T-helper 2 cell treated with Interferon-gamma antibody and Interleukin-4, amounts not matched to agents 5 μg/mL and 100 μg/mL, for 36 hours (primary cell): Measurements from ENCODE around the gene SLC5A3.

Experiments used
- DNase-seq: peaks from one replicate; pipeline ENCODE4 v3.0.0; 2021; ENCODE audit warnings: low spot score
- H3K27ac Mint-ChIP-seq: one replicate; pipeline ENCODE4 v1.8.0; 2021; ENCODE audit warnings: mild to moderate bottlenecking, mixed read lengths
- H3K27me3 Mint-ChIP-seq: one replicate; pipeline ENCODE4 v1.8.0; 2021; ENCODE audit warnings: low read depth, mixed read lengths
- H3K36me3 Mint-ChIP-seq: one replicate; pipeline ENCODE4 v1.8.0; 2021; ENCODE audit warnings: low read depth, mixed read lengths
- H3K4me1 Mint-ChIP-seq: one replicate; pipeline ENCODE4 v1.8.0; 2021; ENCODE audit warnings: low read depth, mixed read lengths
- H3K4me3 Mint-ChIP-seq: one replicate; pipeline ENCODE4 v1.8.0; 2022; ENCODE audit warnings: mild to moderate bottlenecking, moderate library complexity, mixed read lengths
- H3K9me3 Mint-ChIP-seq: one replicate; pipeline ENCODE4 v1.8.0; 2021; ENCODE audit warnings: mixed read lengths

The SLC5A3 gene

DNA sequence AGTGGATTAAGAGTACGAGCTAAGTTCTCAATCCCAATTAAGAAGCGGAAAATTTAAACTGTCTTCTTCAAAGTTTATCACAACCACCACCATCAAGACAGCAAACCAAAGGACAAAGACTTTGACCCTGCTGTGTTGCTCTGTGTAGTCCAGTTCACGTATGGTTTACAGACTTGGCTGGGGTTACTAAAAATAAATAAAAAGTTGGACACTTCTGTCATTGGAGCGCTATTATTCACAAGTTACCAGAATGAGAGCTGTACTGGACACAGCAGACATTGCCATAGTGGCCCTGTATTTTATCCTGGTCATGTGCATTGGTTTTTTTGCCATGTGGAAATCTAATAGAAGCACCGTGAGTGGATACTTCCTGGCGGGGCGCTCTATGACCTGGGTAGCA lies 21.6 kb downstream of the SLC5A3 start:
- Mint-ChIP-seq H3K9me3 (no peaks in the 10 kb centered on the region), H3K4me1 (peaks cover 37% of the 10 kb centered on the region), H3K36me3 (peaks cover 65% of the 10 kb centered on the region), H3K4me3 (no peak overlapping the region), H3K27ac (no peak overlapping the region), H3K27me3 (no peaks in the 10 kb centered on the region)
- DNase-seq = no peak

DNA sequence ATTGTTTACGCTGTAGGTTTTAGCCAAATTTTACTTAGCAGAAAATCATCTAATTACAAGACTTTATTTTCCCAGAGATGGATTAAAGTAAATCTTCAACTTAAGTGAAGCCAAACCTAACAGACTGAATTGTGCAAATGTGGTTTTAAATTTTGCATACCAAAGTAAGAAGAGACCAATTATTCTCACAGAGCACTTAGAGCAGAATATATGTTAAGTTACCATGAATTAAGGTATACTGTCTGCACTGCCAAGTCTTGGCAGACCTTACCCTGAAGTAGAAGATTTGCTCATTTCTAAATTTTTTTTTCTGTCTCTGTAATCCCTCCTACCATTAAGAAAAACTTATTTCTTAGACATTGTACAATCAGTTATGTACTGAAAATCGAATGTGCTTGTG lies 24.1 kb downstream of the SLC5A3 start:
- Mint-ChIP-seq H3K4me3 (no peak overlapping the region), H3K36me3 (peaks cover 78% of the 10 kb centered on the region), H3K27ac (no peak overlapping the region), H3K27me3 (no peaks in the 10 kb centered on the region), H3K4me1 (peaks cover 31% of the 10 kb centered on the region), H3K9me3 (no peaks in the 10 kb centered on the region)
- DNase-seq = no peak

- no peaks in the 10 kb centered on the region for H3K27me3 Mint-ChIP-seq
- no peak overlapping the region for H3K27ac Mint-ChIP-seq
- no peaks in the 10 kb centered on the region for H3K9me3 Mint-ChIP-seq
- H3K4me1 Mint-ChIP-seq = peaks cover 36% of the 10 kb centered on the region
- H3K36me3 Mint-ChIP-seq = peaks cover 80% of the 10 kb centered on the region
- DNase-seq = no peak
- H3K4me3 Mint-ChIP-seq = no peak overlapping the region
Observed at GRCh38 chr21:34100337-34100736, 27.0 kb downstream of the SLC5A3 start.

- Mint-ChIP-seq H3K27me3 (no peaks in the 10 kb centered on the region), H3K9me3 (no peaks in the 10 kb centered on the region), H3K4me1 (peaks cover 34% of the 10 kb centered on the region), H3K27ac (no peak overlapping the region), H3K36me3 (peaks cover 79% of the 10 kb centered on the region), H3K4me3 (no peak overlapping the region)
- no peak for DNase-seq
Observed at GRCh38 chr21:34100790-34101189, 27.4 kb downstream of the SLC5A3 start.

- H3K4me3 Mint-ChIP-seq = no peak overlapping the region
- H3K27ac Mint-ChIP-seq = no peak overlapping the region
- no peaks in the 10 kb centered on the region for H3K27me3 Mint-ChIP-seq
- peaks cover 35% of the 10 kb centered on the region for H3K4me1 Mint-ChIP-seq
- H3K9me3 Mint-ChIP-seq = no peaks in the 10 kb centered on the region
- DNase-seq = no peak
- H3K36me3 Mint-ChIP-seq = peaks cover 67% of the 10 kb centered on the region
Observed at GRCh38 chr21:34105947-34106541, 32.7 kb downstream of the SLC5A3 start.

GRCh38 chr21:34107606-34108005 lies 34.2 kb downstream of the SLC5A3 start:
- H3K9me3 Mint-ChIP-seq = no peaks in the 10 kb centered on the region
- H3K36me3 Mint-ChIP-seq = peaks cover 62% of the 10 kb centered on the region
- no peaks in the 10 kb centered on the region for H3K27me3 Mint-ChIP-seq
- no peak overlapping the region for H3K4me3 Mint-ChIP-seq
- H3K4me1 Mint-ChIP-seq = peaks cover 34% of the 10 kb centered on the region
- DNase-seq = no peak
- H3K27ac Mint-ChIP-seq = no peak overlapping the region

- no peaks in the 10 kb centered on the region for H3K27me3 Mint-ChIP-seq
- no peak for DNase-seq
- H3K4me1 Mint-ChIP-seq = peaks cover 34% of the 10 kb centered on the region
- H3K27ac Mint-ChIP-seq = no peak overlapping the region
- H3K36me3 Mint-ChIP-seq = peaks cover 57% of the 10 kb centered on the region
- no peaks in the 10 kb centered on the region for H3K9me3 Mint-ChIP-seq
- H3K4me3 Mint-ChIP-seq = no peak overlapping the region
Observed at GRCh38 chr21:34109075-34109474, 35.7 kb downstream of the SLC5A3 start.

DNA sequence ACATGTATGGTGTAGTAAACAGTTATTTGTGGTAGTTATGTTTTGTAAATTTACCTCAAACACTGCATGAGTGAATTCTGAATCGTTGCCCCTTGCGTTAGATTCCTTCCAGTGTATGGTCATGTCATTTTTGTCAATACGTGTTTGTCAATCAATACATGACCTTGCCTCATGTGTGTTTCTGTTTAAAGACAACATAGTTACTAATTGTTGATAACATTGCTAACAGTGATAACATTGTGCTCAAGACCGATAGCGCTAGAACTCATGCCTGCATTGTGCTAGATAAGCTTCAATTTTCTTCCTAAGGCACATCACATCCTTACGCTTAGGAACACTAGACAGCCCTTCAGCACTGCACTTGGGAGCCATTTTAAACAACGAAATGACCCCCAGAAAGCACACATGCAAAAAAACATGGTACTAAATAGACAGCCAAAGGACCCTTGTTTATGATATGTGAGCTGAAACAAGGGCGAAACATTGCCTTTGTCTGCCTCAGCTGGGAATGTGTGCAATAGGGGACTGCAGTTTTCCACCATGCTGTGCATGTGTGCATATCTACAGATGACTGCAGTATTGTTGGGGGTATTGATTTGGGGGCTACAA lies 37.3 kb downstream of the SLC5A3 start:
- no peaks in the 10 kb centered on the region for H3K27me3 Mint-ChIP-seq
- DNase-seq = no peak
- H3K36me3 Mint-ChIP-seq = peaks cover 59% of the 10 kb centered on the region
- no peak overlapping the region for H3K27ac Mint-ChIP-seq
- no peaks in the 10 kb centered on the region for H3K9me3 Mint-ChIP-seq
- H3K4me3 Mint-ChIP-seq = no peak overlapping the region
- peaks cover 32% of the 10 kb centered on the region for H3K4me1 Mint-ChIP-seq

DNA sequence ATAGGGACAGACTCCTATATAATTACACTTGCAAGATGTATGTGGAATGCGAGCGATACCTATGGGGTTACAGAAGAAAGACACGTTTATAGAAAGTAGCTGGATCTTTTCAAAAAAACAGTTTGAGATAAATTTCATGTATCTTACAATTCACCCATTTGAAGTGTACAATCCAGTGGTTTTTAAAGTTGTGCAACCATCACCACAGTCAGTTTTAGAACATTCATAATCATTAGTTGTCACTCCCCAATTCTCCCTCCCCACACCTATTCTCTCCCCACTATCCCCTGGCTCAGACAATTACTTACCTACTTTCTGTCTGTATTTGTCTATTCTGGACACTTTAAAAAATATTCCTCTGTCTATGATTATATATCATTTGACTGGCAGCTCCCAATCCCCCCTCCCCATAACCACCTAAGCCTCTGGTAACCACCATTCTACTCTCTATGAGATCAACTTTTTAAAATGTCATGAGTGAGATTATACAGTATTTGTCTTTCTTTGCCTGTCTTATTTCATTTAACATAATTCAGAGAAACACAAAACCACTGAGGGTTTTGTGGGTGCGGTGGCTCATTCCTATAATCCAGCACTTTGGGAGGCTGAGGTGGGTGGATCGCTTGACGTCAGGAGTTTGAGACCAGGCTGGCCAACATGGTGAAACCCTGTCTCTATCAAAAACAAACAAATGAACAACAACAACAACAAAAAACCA lies 39.1 kb downstream of the SLC5A3 start:
- Mint-ChIP-seq H3K4me1 (peaks cover 27% of the 10 kb centered on the region), H3K9me3 (no peaks in the 10 kb centered on the region), H3K4me3 (no peak overlapping the region), H3K27me3 (no peaks in the 10 kb centered on the region), H3K36me3 (peaks cover 49% of the 10 kb centered on the region), H3K27ac (no peak overlapping the region)
- DNase-seq = no peak

GRCh38 chr21:34113842-34114241 lies 40.5 kb downstream of the SLC5A3 start:
- H3K9me3 Mint-ChIP-seq = no peaks in the 10 kb centered on the region
- no peak for DNase-seq

GRCh38 chr21:34115160-34115559 lies 41.8 kb downstream of the SLC5A3 start:
- DNase-seq = no peak
- Mint-ChIP-seq H3K9me3 (no peaks in the 10 kb centered on the region), H3K27ac (no peak overlapping the region), H3K36me3 (peaks cover 40% of the 10 kb centered on the region), H3K27me3 (no peaks in the 10 kb centered on the region), H3K4me1 (peaks cover 19% of the 10 kb centered on the region), H3K4me3 (no peak overlapping the region)

More at GRCh38 chr21:34113842-34114241, 40.5 kb downstream of the SLC5A3 start:
- peaks cover 22% of the 10 kb centered on the region for H3K4me1 Mint-ChIP-seq
- no peak overlapping the region for H3K4me3 Mint-ChIP-seq
- no peak overlapping the region for H3K27ac Mint-ChIP-seq
- no peaks in the 10 kb centered on the region for H3K27me3 Mint-ChIP-seq
- H3K36me3 Mint-ChIP-seq = peaks cover 43% of the 10 kb centered on the region

GRCh38 chr21:34116569-34116968 lies 43.2 kb downstream of the SLC5A3 start:
- Mint-ChIP-seq H3K27me3 (no peaks in the 10 kb centered on the region), H3K4me1 (peaks cover 21% of the 10 kb centered on the region), H3K27ac (no peak overlapping the region), H3K9me3 (no peaks in the 10 kb centered on the region), H3K4me3 (no peak overlapping the region), H3K36me3 (peaks cover 43% of the 10 kb centered on the region)
- DNase-seq = no peak

DNA sequence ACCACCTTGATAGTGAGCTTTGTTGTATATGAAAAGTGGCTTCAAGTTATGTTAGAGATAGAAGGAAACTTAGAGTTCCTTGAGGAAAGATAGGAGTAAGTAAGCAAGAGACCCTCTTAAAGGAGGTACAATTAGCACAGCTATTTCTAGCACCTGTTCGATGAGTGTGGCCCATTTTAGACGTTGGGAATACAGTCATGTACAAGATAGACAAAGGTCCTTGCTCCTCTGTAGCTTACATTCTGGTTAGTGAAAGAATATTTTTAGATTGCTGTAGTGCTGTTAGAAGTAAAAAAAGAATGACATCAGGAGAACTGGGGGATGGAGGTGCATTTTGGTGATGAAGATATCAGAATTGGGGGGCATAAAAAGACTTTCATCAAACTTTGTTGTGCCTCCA lies 47.5 kb downstream of the SLC5A3 start:
- no peak overlapping the region for H3K4me3 Mint-ChIP-seq
- peaks cover 6% of the 10 kb centered on the region for H3K9me3 Mint-ChIP-seq
- H3K4me1 Mint-ChIP-seq = peaks cover 5% of the 10 kb centered on the region
- no peaks in the 10 kb centered on the region for H3K27me3 Mint-ChIP-seq
- DNase-seq = no peak
- no peak overlapping the region for H3K27ac Mint-ChIP-seq
- H3K36me3 Mint-ChIP-seq = peaks cover 48% of the 10 kb centered on the region

DNA sequence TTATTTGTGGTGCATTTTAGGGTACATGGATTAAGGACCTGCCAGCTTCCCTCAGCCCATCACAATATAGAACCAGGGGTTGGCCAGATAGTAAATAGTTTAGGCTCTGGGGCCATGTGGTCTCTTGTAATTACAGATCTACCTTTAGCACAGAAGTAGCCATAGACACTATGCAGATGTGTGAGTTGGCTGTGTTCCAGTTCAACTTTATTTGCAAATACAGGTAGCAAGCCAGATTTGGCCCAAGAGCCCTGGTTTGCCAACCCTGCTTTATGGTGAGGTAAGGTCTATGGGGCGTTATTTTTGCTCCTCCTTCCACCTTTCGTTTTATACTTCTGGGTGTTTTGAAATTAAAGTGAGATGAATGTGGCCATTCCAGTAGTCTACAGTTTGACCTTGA lies 48.7 kb downstream of the SLC5A3 start:
- peaks cover 9% of the 10 kb centered on the region for H3K4me1 Mint-ChIP-seq
- H3K36me3 Mint-ChIP-seq = peaks cover 50% of the 10 kb centered on the region
- DNase-seq = no peak
- no peak overlapping the region for H3K27ac Mint-ChIP-seq
- H3K4me3 Mint-ChIP-seq = no peak overlapping the region
- peaks cover 6% of the 10 kb centered on the region for H3K9me3 Mint-ChIP-seq
- no peaks in the 10 kb centered on the region for H3K27me3 Mint-ChIP-seq
